Activated gamma-delta T cell treated with Interleukin-2 at 50 U/mL for 16 hours (primary cell): ENCODE results near the gene EDA.
"Not testable (repeated sequence)": the region's sequence is repeated elsewhere in the genome, so short reads cannot be mapped to it uniquely, and the experiment has no call there.

ENCODE experiments used
- DNase-seq: peaks from one replicate; pipeline ENCODE4 v3.0.0-alpha.2; 2020

EDA gene

DNA sequence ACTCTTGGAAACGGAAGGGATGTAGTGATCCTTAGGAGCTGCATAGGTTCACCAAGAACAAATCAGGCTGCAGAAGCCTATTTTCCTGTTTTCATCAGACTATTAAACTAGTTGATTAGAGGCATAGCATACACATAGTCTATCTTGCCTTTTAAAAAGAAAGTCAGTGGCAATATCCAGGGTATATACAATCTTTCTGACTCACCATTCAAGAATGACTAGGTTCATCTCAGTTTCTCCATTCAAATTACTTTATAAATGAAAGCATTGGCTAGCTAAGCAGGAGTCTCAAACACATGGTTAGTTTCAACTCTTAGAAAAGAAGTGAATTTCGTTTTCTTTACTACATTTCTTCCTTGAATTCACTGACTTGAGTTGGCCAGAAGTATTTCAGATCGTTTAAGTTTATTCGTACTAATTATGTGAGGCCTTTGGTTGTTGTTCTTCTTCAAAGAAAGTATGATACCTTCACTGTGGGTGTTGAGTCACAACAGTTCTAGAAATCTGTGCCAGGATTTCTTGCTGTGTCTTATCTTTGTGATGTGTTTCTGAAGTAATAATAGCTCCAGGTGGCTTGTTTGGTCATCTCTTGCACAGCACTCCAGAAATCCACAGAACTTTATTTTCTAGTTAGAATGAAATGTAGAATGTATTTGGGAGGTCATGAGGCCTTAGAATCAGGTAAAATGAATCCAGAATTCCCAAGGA is 345.6 kb downstream of the EDA start:
- no peak for DNase-seq

DNA sequence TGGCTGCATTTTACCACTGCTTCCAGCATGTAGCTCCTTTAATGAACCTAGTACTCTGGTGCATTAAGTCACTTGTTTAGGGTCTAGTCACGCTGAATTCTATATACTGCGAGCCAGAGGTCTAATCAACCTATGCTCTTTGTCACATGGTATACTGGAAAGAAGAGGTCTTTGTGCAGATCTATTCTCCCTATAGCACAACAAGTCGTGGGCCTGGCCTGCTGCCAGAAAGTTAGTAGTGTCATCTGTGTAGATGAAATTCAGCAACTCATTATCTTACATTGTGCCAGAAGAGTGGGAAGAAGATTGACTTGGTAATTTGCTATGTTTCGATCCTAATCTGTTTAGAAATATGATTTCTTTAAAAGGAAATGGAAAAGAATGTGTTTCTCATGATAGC is 353.0 kb downstream of the EDA start:
- DNase-seq = no peak

DNA sequence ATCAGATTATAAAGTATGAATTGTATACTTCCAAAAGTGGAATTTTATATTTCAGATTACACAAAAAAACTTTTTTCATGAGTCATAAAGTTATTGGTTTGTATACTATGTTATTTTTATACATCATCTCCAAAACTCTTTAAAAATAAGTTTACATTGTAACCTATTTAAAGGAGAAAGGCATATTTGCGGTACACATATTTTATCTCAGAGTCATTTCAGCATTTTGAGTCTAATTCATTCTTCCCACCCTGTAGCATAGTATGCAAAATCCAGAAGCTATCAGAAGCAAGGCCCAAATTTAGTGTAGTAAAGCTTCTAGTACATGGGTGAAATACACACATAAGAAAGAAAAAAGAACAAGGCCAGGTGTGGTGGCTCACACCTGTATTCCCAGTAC is 353.5 kb downstream of the EDA start:
- DNase-seq = no peak

DNA sequence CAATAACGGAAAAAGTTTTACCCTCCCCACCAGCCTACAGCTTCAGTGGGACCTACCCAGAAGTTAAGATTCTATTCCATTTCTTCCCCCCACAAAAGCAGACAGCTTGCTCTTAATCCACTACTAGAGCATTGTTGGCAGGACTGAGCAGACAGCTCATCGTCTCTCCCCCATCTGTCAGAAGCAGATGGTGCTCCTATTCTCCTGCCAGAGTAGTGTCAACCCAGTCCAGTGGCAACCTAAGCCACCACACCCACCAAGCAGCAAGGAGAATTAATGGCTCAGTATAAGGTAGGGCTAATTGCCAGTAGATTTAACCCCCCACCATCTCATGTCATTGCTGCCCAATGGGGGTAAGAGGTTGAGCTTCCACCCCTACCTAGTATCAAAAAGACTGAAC is 371.8 kb downstream of the EDA start:
- no peak for DNase-seq

DNA sequence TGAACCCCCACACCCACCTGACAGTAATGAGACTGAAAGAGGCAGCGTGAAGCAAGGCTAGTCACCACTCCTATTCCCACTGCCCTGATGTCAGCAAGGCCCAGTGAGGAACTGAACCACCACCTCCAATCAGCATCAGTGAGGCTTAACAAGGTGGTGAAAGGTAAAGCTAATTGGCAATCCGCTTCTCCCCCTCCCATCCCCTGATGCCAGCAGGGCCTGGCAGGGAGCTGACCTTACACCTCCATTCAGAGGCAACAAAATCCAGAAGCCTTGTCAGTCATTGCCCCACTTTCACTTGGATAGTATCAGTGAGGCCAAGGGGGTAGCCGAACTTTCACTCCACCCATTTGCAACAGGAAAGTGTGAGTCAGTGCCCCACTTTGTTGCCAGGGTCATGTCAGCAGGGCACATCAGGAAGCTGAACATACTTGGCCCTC is 373.1 kb downstream of the EDA start:
- DNase-seq = no peak

DNA sequence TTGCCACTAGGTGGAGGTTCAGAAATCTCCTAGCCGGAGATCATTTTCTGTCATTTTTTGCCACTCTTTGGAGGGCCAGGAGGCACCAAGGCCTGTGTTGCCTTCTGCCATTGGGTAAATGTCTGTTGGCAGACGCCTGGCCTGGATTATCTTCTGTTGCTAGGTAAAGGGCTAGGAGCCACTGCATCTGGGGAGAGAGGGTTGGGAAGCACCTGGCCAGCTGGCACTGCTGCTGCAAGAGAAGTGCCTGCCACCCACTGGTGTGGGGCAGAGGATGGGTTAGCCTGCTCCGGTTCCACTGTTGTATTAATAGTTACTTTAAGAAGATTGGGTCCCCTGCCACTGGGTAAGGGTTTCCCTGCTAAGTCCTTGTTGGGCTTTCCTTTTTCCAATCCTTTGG is 375.8 kb downstream of the EDA start:
- no peak for DNase-seq

DNA sequence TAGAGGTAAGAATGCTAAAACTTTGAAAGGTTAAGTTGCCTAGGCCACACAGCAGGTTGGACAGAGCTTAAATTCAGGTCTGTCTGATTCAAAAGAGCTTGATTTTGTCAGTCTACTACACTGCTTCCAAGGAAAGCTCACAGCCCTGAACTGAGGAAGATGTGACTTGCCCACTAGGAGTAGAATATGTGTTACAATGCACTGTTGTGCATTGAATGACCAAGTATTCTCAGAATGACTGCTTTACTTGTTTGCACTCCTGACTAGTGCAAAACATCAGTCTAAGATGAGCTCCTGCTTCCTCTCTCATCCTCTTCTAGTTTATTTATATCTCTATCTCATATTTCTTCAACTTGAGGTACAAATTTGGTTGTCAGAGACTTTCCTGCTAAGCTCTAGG is 377.6 kb downstream of the EDA start:
- DNase-seq = no peak

DNA sequence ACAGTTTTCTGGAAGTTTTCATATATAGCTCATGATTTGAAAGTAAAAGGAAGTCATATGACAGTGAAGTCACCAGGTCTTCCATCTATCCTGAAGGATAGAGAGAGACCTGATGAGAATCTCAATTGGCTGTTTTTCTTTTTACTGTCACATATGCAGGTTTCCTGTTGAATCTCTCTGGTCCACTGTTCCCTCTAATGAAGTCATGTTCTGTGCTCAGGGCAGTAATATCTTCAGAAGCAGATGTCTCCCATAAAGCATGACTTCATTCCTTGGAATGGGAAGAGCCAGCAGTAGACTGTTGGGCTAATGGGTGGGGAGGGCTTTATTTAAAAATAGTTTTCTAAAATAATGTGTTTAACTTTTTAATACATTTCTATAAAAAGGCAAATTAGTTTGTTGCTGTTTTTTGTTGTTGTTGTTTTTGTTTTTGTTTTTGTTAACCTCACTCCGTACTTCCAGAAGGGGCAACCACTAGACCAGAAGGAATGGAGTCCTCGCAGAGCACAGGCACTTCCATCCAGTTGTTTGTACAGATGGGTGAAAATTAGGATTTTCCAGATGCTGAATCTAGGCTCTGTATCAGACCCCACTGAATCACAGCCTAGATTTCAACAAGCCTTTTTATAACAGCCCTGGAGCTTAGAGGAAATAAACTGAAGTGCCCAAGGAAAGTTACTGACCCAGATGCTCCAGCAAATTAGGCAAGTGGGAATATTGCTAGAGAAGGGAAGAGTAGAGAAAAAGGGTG is 379.6 kb downstream of the EDA start:
- no peak for DNase-seq

DNA sequence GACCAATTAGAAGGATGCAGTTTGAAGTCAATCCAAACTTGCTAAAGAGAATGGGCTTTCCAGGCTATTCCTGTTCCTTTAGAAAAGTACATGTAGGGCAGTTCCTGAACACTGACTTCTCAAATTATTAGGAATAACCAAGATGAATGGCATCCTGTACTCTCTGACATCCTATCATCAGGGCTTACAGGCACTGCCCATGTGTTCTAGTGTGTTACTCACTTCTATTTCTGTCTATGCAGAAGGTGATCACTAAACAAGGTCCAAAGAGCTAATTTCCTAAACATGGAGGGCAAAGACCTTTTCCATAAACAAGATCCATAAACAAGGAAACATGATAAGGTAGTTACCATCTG is 380.2 kb downstream of the EDA start:
- DNase-seq = no peak

DNA sequence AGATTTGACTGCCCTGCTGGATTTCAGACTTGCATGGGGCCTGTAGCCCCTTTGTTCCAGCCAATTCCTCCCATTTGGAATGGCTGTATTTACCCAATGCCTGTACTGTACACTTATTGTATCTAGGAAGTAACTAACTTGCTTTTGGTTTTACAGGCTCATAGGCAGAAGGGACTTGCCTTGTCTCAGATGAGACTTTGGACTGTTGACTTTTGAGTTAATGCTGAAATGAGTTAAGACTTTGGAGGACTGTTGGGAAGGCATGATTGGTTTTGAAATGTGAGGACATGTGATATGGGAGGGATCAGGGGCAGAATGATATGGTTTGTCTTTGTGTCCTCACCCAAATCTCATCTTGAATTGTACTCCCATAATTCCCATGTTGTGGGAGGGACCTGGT is 382.4 kb downstream of the EDA start:
- DNase-seq = not testable (repeated sequence)

DNA sequence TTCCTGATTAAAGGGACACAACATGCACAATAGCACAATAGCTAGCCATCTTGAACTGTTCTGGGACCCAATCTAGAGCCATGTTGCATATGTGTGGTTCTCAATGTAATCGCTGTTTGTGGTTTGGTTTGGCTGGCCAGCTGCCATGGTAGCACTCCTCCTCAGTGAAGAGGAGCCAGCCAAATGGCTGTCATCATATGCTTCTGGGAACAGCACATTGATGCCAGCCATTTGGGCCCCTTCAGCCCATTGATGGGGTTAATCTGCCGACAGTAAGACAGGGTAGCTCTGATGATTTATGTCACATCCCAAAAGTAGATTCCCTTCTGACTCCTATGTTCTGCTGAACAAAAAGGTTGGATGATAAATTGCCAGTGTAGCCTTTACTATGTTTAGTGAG is 385.4 kb downstream of the EDA start:
- DNase-seq = no peak

DNA sequence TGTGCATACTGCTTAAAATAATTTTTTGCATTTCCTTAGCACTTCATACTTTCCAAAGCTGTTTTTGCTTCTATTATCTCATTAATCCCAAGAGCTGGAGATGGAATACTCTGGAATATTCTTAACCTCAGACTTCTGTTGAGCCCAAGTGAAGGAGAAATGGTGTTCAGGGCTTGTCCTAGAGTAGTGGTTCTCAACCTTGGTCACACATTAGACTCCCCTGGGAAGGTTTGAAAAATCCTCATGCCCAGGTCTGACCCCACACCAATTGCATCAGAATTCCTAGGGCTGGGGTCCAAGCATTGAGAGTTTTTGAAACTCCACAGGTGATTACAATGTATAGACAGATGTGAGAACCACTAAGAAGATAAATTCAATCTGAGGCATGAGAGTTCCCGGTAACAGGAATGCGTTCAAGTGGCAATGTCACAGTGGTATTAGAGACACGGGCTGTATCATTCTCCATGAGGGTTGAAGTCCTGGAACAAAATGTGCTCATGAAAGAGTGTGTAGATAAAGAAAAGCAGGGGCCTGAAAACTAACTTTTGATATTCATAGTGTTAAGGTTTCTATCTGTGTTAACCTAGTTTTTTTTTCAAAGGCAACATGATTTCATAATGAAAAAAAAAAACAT is 385.9 kb downstream of the EDA start:
- DNase-seq = no peak

DNA sequence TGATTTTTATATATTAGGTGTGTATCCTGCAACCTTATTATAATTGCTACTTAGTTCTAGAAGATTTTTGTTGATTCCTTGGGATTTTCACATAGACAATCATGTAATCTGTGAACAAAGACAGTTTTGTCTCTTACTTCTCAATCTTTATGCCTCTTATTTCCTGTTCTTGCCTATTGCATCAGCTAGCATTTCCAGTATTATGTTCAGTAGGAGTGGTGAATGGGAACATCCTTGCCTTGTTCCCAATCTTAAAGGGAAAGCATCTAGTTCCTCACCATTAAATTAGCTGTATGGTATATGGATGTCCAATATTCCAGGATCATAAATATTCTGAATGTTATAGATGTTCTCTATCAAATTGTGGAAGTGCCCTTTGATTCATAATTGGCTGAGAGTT is 392.0 kb downstream of the EDA start:
- no peak for DNase-seq

DNA sequence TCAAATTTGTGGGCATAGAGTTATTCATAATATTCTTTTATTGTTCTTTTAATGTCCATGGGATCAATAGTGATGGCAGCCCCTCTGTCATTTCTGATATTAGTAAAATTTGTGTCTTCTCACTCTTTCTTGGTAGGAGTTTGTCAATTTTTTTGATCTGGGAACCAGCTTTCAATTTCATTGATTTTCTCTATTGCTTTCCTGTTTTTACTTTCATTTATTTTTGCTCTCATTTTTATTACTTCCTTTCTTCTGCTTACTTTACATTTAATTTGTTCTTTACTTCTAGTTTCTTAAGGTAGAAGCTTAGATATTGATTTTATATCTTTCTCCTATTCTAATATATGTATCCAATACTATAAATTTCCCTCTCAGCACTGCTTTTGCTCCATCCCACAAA is 393.1 kb downstream of the EDA start:
- DNase-seq = no peak

DNA sequence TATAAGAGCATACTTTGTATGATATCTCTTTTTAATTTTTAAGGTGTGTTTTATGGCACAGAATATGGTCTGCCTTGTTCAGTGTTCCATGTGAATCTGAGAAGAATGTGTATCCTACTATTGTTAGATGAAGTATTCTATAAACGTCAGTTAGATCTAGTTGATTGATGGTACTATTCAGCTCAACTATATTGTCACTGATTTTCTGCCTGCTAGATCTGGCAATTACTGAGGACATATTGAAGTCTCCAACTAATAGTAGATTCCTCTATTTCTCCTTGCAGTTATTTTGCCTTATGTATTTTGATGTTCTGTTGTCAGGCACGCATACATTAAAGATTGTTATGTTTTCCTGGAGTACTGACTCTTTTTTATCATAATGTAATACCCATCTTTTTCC is 394.1 kb downstream of the EDA start:
- DNase-seq = no peak

DNA sequence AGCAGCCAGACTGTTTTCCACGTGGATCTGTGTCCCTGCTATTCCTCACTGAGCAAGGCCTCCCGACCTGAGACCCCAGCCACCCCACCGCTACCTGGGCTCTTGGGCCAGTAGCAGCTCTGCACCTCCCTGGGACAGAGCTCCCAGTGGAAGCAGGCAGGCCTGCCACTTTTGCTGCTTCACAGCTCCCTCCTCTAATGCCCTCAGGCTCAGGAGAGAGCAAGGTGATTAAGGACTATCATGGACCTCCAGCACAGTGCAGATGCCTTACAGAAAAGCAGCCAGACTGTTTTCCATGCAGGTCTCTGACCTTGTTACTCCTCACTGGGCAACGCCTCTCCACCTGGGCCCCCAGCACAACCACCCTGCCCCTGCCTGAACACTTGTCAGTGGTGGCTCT is 396.8 kb downstream of the EDA start:
- no peak for DNase-seq

DNA sequence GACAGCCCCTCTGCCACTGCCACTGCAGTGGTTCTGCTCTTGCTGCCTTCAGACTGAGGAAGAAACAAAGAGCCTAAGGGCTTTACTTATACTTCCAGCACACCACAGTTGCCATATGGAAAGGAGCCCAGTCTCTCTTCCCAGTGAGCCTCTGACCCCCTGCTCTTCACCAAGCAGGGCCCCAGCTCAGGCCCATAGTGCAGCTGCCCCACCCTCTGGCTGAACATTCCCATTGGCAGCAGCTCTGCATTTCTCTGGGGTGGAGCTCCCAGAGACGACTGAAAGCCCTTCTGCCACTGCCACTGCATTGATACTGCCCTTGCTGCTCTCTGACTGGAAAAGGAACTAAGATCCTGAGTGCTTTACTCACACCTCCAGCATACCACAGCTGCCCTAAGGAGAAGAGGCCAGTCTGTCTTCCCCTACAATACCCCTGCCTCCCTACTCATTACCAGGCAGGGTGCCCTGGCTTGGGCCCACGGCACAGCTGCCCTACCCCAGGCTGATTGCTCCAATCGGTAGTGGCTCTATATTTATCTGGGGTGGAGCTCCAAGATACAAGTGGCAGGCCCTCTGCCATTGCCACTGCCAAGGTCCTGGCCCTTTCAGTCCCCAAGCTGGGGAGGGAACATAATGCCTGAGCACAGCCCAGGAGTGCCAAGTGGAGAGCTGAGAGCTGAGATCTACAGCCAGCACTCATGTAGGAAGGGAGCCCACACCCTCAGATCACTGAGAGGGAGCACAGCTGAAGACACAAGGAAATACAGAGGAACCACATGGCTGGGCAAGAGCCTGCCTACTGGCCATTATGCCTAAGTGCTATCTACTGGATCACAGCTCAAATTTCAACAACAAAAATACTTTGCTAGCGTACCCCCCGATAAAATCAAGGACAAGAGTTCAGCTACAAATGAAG is 397.8 kb downstream of the EDA start:
- DNase-seq = no peak

DNA sequence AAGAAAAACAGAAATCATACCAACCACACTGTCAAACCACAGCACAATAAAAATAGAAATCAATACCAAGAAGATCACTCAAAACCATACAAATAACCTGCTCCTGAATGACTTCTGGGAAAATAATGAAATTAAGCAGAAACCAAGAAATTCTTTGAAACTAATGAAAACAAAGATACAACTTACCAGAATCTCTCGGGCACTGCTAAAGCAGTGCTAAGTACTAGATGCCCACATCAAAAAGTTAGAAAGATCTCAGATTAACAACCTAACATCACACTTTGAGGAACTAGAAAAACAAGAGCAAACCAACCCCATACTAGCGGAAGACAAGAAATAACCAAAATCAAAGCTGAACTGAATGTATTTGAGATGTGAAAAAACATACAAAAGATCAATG is 400.6 kb downstream of the EDA start:
- DNase-seq = no peak

DNA sequence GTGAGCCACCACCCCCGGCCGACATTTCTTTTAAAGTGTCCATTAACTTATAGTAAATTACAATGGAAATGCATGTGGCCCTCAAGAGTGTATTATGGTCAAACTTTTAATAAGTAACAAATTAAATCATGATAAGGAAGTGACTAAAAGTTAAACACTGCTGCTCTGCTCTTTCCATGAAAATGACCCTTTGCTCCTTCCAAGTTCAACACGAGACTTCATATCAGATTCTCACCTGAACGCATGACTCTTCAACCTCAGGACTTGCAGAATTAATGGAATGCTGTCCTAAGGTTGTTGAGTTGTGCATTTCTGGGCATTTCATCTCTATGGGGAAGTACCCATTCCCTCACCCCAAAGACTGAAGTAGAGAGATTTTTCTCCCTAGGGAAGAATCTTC is 406.7 kb downstream of the EDA start:
- no peak for DNase-seq

DNA sequence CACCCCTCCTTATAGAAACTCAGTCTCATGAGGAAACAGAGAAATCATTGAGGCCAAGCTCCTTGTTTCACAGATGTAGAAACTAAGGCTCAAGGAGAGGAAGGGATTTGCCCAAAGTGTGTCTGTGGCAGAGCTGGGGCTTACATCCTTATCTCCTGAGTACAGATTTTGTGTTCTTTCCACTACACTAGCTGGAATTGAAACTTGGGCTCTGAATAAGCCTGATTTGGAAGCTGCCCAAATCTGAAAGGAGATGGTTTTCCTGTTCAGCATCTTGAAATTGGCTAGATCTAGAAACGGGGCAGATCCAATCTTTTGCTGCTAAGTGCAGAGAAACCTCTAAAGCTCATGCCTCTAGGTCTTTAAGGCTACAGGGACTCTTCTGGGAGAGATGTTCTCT is 409.6 kb downstream of the EDA start:
- no peak for DNase-seq

DNA sequence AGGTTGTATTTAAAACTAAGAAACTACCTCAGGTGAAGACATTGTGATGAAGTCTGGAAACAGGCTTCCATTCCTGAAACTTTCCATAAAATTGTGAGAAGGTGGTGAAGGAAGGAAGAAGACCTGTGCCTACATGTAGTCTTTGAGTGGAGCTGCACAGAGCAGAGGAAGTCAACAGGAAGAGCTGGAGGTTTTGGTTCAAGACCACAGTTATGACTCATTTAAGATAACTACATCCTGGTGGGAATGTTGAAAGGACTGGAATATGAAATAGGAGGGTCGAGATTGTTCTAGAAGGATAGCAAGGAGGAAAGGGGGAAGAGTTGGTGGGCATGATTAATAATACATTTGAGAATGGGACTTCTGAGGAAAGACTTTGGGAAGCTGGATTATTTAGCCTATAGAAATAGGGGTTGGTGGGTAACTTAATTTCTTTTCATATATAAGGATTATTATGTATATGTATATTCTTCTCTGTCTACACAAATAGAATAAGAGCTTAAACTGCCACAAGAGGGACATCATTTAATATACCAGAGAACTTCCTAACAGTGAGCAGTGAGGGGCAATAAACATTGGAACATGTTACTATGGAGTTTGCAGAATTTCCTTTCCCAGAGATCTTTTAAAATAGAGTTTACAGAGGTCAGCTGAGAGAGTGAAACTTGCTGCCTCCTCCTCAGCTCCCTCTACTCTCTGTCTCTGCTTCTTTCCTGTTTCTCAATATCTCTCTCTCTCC is 410.4 kb downstream of the EDA start:
- no peak for DNase-seq

DNA sequence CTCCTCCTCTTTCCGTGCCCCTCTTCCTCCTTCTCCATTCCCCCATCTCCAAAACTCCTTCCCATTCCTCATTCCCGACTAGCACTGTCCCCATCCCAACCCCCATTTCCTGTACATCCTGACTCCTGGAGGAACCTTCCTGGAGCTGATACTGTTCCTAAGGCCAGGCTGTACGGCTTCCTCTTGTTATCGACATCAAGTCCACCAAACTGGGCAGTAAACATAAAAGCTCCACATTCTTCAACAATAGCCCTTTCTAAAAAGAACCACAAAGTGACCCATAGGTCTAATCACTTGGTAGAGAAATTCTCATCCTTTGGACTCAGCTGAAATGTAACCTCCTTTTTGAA is 410.9 kb downstream of the EDA start:
- no peak for DNase-seq

DNA sequence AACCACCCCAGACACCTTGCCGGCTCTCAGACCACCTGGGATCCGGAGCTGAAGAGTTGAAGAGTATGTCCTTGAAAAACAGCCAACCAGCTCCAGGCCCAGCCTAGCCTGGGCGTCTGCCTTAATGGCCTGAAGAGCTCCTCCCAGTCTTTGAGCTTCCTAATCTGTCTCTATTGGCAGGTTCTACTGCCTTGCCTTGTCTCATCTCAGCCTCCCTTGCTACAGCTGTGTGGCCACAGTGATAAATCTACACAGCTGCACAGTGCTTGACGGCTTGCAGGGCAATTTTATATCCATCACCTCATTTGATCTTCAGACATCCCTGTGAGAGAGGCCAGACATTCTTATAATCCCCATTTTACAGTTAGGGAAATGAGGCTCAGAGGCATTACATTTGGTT is 413.9 kb downstream of the EDA start:
- DNase-seq = no peak
